NCI-H82 treated with DMSO at 0.1 percent for 48 hours (cell line): ENCODE measurements around the gene LYRM1.
A peak's percentile ranks its signal among the peaks of the same experiment; 100 is the strongest.

Experiments
- DNase-seq: peaks from one replicate; lab custom pipeline; 2025; ENCODE audit not compliant: unreplicated experiment; lab: John Stamatoyannopoulos, UW

Gene LYRM1

DNA sequence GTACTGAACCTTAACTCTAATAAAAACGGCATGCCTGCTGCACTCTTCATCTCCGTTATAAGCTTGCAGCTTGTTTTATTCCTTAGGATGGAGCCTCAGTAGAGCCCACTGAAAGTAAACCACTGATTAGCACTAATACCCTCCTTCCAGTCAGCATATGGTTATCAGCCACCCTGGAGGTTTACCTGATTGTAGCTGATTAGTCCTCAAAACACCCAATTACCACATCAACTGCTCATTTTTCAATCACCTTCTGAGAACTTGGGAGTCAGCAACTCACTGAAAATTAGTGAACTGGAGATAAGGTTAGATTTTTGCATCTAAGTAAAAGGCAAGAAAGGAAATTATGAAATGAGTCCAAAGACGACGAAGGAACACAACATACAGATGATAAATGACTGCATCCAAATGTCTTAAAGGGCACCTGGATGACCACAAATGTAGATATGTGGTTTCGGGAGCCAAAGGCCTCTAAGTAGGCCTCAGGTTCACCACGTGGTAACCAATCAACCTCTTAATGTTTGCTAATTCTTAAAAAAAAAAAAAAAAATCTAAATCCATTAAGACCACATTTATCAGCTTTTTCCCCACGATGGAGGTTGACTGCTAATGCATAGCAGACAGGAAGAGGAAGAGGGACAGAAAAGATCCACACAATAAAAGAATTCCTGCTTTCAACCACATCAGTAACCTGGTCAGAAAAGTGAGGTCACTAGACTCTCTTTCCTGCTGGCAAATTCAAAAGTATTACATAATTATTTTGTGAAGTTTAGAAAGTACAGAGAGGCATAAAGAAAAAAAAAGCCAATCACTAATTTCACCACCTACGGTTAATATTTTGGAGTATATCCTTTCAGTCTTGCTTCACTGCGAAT, 28.4 kb upstream of the LYRM1 start:
- peak; percentile 80 for DNase-seq

DNA sequence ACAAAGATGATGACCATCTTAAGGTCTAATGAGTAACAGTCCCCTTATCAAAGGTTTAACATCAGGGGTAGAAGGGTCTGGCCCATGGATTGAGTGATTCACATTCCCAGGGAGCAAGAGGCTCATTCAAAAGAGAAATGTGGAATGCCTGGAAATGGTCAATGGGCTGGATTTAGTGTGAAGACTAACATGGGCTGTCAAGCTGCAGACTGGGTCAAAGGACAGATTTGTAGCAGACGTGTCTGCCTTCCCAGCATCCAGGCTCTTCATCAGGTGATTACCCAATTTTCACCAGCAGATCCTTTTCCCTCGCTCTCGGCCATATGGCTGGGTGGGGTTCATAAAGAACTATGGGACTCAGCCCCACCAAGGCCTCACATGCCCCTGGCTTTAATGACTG, 27.2 kb upstream of the LYRM1 start:
- DNase-seq, result peak; percentile 54

DNA sequence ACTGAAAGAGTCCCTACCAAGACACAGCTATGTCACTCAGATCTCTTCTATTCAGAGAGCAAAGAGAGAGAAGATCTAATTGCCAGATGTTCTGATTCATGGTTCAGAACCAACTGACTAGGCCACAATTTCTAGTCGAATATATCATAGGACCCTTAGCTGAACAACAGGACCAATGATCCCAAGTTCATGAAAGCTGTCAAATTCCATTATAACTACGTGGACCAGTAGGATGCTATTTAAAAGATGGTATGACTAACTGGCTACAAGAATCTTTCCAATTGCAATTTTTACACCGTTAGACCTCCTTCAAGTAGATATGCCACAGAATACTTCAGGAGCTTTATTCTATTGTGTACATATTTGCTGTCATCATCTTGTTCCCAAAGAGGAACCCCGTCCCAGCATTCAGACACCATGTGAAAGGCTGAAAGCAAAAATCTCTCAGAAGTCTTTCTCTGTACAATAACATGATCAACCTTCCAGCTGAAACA, 26.4 kb upstream of the LYRM1 start:
- no peak for DNase-seq

DNA sequence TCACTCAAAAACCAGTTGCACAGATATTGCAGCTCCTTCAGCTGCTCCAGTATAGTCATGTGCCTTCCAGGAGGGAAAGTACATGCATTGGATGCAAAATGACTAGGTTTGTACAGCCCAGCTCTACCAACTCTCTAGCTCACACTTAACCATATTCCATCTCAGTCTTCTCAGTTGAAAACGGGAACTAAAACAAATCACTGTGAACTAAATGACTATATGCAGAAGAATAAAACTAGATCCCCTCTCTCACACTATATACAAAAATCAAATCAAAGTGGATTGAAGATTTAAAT, 25.3 kb upstream of the LYRM1 start:
- DNase-seq, result no peak

DNA sequence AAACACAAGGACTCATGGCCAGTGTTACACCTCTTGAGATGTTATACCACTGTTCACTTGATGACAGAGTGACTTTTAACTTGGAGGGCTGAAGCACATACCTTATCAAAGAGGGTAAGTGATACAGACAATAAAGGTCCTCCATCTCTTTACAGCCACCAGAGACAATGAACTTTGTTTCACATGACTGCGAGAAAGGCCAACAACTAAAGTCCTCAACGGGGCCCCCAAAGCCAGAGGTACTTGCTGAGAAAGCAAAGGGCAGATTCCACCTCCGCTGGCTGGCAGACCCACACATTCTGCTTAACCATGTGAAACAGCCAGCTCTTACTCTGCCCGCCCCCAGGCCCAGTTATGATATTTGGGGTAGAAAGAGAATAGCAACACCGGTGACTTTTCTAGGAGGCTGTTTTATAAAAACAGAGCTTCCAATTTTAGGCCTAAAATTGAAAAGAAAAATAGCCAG, 21.9 kb upstream of the LYRM1 start:
- DNase-seq, result no peak

DNA sequence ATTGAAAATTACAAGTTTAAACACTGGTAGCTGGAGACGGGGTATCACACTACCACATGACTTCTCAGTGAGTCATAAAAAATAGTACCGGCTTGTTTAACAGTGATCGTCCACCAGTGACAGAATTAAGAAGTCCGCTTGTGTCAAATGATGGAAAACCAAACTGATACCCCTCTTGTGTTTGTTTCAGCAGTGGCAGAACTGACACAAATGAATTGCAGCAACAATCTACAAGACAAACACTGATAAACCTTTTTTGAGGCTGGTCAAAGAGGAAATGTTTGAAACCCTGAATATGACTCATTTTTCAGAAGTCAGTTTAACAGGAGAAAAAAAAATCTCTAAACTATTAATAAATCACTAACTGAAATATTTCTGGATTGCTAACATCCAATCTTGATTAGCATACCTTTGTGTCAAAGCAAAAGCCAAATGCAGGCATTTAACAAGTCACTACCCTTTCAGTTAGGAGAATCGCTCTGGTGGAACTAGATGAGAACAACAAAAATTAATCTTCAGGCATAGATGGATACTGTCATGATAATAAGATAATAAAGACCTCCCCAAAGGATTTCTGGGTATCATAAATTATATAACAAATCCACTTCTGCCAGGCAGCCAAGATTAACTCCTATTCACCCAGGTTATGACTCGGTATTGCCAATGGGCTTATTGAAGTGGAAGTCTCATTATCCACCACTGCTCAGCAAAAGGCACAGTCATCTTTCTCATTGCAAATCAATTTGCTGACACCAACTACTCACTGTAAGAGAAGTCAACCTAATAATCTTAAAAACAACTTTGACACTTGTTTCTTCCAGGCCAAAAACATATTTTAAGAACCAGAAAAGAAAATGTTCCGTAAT, 21.2 kb upstream of the LYRM1 start:
- DNase-seq, result no peak

DNA sequence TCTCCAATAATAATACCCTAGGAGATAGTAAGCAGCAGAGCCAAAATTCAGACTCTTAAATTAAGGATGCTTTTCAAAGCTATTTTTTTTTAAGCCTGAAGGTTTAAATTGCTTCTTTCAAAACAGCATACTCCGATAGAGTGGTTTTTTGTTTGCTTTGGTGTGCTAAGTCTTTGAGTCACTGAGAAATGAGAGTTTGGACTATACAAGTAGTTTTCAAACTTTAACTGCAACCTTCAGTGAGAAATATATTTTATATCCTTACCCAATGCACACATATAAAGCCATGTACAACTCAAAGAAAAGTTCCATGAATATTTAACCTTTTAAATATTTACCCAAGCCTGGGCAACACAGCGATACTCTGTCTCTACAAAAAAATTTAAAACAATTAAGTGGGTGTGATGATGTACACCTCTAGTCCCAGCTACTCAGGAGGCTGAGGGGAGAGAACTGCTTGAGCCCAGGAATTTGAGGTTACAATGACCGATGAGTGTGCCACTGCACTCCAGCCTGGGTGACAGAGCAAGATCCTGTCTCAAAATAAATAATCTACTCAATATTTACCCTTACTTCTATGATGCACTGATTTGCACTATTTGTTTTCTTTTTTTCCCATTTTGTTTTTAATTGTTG, 19.6 kb upstream of the LYRM1 start:
- no peak for DNase-seq

DNA sequence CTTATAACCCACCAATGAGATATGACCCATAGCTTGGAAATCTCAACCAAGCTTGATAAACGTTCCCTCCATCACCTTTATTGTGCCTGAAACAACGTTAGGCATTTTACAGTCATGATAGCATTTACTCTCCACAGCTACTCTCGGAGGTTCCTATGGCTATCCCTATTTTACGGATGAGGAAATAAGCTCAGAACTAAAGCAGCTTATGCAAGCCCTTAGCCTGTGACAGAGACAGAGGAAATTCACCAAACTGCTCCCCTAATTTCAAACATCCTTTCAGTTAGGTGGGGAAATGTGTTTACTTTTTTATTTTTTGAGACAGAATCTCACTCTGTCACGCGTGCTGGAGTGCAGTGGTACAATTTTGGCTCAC, 19.1 kb upstream of the LYRM1 start:
- no peak for DNase-seq

DNA sequence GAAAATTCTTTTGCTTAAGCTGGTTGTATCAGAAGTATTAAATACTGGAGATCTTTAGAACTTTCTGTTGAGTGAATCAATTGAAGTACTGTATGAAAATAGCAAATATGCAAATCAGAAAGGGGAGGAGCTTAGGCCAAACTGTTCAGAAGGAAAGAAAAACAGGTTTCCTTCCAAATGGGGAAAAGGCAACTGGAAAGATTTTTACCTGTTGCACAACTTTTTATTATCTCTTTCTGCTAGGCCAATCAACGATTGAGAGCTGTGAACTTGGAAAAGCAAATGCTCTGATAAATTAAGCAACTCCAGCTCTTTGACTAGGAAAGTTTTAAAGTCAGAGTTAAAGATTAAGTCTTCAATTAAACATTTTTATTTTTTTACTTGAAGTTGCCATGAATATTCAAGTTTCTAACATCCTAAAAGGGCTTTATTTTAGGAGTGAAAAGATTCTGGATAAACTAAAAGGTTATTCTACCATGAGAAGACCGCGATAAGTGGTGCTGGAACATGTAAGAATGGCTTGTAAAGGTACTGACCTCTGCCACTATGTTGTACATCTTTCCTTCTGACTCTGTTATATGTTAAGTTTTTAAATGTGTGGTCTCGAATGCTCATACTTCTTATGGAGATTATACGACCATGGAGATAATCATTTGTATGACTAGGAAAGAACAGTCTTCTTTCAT, 16.9 kb upstream of the LYRM1 start:
- DNase-seq, result no peak

DNA sequence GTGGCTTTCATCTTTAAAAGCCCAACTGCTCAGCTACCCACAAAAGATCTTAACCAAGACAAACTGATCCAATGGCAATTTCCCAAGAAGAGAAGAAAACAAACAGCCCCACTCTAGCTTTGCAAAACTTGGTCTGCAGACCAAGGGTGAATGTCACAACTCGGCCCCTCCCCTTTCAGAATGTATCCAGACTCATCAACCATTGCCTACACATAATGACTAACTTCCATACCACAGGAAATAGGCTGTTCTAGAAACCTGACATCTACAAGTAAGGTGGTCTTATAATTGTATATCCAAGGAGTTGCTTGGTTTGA, 16.4 kb upstream of the LYRM1 start:
- DNase-seq, result no peak

DNA sequence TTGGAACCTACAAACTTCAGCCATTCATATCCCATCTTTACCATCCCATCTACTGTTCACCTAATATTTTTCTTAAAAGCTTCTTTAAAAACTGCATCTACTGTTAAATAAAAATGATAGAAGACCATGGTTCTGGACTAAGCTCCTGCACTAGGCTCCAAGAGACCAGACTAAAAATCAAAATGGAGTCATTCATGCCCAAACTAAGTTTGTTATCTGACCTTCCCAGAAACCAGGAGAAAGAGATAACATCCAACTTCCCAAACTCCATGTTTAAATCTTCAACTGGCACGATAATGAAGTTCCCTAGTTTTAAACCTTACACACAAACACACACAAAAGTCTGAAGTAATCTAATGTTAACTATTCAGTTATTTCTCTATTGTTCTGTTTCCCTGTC, 14.3 kb upstream of the LYRM1 start:
- no peak for DNase-seq

DNA sequence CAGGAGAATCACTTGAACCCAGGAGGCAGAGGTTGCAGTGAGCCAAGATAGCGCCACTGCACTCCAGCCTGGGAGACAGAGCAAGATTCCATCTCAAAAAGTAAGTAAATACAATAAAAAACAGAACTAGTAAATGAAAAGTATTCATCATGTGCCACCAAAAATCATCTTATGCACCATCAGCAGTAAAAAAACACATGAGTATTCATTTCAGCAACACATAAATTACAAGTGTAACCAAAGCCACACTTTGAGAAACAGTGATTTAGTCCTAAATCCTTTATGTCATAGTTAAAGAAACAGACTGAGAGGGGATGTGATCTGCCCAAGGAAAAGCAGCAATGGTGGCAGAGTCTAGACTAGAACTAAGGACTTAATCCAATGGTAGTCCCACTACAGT, 13.4 kb upstream of the LYRM1 start:
- no peak for DNase-seq

DNA sequence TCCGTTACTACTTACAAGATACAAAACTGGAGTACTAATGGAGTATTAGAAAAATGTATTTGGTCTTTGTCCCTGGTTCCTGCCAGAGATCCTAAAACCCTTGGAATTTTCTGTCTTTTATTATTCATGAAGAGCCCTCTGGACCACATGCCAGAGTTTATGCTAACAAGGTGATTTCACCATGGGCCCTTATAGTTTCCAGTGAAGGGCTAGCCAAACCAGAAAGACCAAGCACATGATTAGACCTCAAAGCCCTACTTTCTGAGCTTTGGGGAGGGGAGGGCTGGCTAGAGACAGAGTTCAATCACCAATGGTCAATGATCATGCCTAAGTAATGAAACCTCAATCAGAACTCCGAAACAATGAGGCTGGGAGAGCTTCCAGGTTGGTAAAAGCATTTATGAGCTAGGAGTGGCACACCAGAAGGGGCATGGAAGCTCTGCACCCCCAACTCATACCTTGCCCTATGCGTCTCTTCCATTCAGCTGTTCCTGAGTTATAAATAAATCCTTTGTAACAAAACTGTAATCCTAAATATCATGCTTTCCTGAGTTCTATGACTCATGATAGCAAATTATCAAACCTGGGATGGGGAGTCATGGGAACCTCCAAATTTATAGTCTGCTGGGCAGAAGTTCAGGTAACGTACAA, 10.8 kb upstream of the LYRM1 start:
- DNase-seq, result no peak

DNA sequence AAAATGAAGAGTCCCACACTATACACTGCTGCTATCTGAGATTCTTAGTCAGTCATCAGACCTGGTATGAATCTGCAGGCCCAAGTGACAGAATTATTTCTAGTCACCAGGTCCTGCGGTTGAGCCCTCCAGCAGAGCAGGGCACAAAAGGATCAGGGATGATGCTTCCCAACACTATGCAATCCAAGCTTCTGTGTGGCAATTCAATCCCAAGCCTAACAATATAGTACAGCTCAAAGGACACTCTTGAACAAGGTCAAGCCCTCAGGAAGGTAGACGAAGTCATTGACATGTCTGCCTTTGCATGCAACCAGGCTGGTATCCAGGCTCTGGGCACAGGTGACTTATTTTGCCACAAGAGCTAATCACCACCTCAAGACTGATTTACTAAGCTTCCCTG, 6.2 kb upstream of the LYRM1 start:
- no peak for DNase-seq

DNA sequence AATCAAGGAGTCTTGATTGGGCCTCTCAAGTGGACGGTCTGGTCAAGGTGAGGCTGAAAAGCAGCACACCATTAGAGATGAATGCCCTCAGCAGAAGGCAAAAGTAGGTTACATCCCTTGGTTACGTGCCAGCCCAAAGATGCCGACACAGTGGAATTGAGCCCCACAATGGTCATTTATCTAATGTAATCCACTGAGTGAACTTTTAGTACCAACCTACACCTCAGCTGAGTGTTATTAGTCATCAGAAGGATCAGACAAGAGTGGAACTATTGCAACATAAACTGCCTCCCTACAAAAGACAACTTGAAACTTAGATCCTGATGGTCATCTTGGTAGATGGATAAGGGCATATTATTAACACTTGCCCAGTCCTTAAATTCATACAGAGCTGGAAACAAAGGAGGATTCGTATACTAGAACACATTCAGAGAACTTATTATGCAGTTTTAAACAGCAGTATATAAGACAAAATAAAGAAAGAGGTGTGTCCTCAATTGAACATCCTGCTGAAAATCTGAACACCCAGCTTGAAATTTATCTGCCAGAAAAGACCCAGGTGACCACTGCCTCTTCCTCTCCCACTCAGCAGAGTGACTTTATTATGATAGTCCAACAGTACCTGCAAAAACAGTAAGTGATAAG, 3.2 kb upstream of the LYRM1 start:
- DNase-seq, result no peak

DNA sequence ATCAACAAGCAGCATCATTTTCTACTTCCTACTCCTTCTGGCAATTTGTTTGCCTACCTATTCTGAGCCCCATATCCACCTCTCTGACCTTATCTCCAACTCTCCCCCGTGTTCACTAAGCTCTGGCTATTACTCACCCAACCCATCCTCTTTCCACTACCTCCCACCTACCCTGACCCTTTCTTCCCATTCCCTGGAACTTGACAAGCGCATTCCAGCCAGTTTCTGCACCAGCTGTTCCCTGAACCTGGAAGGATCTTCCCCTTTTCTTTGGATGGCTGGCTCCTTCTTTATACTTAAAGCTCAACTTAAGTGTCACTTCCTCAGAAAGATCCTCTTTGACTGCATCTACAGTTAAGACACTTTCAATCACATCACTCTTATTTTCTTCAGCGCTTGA, 2.6 kb upstream of the LYRM1 start:
- DNase-seq, result no peak

DNA sequence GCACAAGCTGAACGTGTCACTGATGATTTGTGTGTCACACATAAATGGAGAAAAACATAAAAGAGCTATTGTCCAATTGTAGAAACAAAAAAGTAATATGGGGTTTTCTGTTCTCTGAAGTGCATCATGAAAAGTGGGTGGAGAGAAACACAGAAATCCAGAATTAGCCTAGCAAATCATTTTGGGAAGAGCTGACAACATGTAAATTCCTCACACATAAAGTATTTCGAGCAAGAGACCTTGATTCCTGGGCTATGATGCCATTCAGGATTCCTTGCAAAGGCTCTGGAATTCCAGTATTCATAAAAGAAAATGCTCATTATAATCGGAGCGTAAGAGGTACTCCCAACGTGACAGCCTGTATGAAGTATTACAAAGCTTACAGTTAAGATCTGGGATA, 1.5 kb upstream of the LYRM1 start:
- DNase-seq, result no peak

DNA sequence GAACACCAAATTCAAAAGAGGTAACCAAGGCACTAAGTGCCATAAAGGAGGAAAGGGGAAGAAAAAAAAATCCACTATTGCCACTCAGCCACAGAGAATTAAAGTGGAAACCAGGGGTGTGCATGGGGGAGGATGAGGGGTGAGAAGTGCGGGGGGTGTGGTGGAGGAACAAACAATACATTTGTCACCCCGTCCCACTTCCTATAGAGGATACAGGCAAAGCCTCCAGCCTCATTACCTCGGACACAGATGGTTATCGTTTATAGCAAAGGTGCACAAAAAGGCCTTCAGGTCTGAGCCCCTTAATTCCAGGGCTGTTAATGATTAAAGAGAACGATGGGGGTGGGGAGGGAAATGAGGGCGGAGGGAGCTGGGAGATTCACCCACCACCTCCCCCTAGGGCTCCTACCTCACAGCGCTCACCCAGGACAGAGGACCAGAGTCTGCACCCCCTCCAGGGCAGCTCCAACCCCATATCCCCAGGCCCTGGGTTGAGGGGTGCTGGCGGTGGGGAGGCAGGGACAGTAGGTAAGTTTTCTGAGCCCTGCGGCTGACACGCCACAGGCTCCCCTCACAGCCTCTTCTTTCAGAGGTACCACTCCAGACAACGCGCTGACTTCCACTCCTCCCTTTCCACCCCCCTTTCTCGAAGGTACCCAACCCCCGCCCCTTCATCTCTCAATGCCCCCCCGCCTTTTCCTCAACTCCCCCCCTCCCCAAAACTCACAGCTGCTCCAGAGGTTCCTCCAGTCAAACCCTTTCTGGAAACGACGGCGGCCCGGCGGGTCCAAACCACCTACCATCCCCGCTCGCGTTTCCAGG, 883 bp upstream of the LYRM1 start:
- peak; percentile 38 for DNase-seq

DNA sequence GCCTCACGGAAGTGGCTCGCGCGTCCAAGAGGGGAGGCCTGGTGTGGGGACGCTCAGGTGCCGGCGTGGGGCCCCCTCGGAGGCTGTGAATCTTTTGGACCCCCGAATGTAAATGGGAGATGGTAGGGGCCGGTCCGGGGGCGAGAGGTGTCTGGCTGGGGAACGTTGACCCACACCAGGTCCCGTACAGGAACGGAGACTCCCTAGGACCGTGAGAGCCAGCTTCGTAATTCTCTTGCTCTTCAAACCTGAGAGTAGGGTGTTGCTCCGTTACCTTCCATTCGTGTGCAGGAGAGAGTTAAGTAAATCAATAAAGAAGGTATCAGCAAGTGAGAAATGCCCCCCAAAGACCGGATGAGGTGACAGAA, 481 bp downstream of the LYRM1 start:
- DNase-seq, result no peak
